IPS-11a (cell line): ENCODE measurements around the gene LUZP4.
"Not testable (repeated sequence)": the region's sequence is repeated elsewhere in the genome, so short reads cannot be mapped to it uniquely, and the experiment has no call there.

Experiments used
- H3K4me3 ChIP-seq: one replicate; pipeline ENCODE4 v1.5.1; 2013; ENCODE audit warnings: low read depth, low read length, control low read depth

LUZP4 gene, protein sequence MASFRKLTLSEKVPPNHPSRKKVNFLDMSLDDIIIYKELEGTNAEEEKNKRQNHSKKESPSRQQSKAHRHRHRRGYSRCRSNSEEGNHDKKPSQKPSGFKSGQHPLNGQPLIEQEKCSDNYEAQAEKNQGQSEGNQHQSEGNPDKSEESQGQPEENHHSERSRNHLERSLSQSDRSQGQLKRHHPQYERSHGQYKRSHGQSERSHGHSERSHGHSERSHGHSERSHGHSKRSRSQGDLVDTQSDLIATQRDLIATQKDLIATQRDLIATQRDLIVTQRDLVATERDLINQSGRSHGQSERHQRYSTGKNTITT

DNA sequence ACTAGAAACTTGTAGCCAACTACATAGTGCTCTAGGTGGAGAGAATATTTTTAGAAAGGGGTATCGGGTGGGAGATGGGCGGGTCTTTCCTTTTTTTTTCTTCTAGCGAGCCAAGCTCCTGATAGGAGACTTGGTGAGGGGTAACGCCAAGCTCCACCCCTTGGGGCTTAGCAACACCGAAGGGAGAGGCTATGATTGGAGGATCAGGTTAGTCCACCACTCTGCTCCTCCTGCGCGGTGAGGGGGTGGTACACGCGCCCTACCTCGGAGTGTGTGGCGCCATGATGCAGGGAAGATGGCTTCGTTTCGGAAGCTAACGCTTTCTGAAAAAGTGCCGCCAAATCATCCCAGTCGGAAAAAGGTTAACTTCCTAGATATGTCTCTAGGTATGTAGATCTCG is at the start of gene LUZP4:
LUZP4 (plus strand) TSS at position 251 of the 400 bp plus-strand sequence; CDS start at position 296, 45 bp downstream.
- H3K4me3 ChIP-seq: no peak within 1 kb of the TSS

DNA sequence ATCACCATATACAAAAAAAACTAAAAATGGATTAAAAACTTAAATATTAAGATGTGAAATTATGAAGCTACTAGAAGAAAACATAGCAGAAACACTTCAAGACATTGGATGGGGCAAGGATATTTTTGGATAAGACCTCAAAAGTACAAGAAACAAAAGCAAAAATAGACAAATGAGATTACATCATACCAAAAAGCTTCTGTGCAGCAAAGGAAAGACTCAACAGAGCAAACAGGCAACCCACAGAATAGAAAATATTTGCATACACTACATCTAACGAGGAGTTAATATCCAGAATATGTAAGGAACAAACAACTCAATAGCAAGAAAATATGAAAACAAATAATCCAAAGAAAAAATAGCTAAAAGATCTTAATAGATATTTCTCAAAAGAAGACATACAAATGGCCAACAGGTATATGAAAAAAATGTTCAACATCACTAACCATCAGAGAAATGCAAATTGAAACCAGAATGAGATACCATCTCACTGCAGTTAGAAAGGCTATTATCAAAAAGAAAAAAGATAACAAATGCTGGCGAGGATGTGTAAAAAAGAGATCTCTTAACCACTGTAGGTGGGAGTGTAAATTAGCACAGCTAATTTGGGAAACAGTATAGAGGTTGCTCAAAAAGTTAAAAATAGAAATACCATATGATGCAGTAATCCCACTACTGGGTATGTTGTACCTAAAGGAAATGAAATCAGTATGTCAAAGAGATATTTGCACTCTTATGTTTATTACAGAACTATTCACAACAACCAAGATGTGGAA is 37.9 kb upstream of the LUZP4 start:
- no peak overlapping the region for H3K4me3 ChIP-seq

DNA sequence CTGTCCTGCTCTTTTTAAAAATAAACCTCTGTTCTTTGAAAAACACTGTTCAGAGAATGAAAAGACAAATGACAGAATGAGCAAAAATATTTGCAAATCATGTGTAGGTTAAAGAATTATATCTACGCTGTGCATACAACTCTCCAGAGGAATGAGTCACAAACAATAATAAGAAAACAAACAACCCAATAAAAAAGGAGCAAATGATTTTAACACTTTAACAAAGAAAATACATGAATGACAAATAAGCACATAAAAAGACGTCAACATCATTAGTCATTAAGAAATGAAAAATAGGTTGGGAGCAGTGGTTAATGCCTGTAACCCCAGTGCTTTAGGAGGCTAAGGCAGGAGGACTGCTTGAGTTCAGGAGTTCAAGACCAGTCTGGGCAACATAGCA is 34.5 kb upstream of the LUZP4 start:
- H3K4me3 ChIP-seq: no peak overlapping the region

DNA sequence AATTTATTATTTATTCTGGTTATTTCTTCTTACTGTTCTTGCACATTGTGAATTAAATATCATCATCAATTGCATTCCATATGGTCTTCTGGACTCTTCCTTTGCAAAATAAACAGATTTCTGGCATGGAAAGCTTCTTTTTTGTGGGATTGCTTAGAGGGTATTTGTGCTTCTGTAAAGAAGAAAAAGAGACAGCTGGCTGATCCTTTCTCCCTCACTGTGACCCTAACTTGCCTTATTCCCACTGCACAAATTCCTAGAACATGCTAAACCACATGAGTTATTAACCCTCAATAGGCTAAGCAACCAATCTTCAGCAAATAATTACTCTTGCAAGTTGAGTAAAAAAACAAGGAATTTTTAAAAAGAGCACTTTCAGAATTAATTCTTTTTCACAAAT is 31.8 kb upstream of the LUZP4 start:
- no peak overlapping the region for H3K4me3 ChIP-seq

DNA sequence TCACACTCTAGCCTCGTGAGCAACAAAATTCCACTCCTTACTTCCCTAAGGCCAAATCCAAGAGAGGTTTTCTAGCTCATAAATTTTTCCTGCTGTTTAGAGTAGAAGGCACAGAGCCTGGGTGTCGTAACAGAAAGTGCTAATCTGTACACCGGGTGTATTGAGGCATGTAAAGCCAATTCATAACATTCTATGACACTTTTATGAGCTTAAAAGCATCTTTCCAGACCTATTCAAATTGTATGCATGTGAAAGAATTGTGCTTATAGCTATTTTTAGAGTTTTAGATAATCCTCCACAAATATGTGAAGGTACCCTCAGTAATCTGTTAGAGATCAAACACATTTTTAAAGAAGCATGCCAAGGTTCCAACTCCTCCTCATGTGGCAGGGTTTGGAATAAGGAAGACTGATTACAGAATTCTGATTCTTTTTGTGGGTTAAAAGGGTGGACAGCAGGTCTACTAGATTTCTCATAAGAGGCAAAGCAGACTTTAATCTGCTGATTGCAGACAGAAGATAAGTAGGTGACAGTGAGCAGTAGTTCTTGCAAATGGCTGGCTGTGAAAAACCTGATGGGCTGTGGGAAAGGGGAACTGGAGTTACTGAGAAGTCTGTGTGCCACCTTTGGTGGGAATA is 30.2 kb upstream of the LUZP4 start:
- H3K4me3 ChIP-seq: no peak overlapping the region

DNA sequence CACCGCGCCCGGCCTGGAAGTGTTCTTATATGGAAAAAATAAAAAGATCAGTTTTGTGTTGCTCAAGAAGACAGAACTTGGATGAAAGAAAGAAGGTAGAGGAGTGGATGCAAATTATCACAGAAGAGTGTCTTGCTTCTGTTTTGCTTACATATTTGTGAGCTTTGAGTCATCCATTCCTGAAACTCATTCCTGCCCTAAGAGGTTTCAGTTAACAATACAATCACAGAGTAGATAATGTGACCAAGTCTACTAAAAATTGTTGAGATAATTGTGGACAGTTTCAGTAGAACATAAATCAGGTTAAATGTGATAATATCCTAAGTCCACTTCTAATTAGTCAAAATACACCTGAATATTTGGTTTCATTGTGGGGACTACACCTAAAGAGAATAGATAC is 29.2 kb upstream of the LUZP4 start:
- H3K4me3 ChIP-seq: no peak overlapping the region

DNA sequence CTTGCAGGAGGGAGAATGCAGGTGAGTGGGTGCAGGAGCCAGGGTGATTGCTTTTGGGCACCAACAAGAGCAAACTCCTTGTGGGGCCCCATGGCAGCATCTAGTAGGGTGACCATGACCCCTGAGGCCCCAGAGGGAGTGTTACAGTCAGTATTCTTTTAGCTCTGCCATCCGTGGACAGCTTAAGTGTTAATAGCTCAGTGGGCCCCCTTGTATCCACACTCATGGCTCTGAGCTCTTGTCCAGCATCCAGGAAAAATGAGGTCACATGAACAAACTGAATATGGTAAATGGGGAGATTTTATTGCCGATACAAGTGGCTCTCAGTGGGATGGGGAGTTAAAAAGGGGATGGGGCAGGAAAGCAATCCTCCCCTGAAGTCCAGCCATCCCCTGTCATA is 28.4 kb upstream of the LUZP4 start:
- no peak overlapping the region for H3K4me3 ChIP-seq

DNA sequence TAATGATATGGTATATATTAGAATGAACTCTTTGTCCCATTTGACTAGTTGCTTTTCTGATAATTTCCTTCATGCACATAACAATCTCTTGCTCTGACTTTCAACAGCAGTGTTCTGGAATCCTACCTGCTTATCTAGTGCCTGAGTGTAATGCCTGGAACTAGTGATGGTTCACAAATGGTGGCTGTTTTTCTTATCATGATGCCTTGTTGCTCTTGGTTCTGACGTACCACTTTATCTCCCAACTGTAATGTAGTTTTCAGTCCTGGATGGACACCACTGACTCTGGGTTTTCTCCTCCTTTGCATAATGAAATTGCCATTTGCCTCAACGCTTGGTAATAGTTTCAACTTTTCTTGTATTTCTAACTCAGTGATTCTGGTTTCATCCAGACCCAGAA is 25.5 kb upstream of the LUZP4 start:
- no peak overlapping the region for H3K4me3 ChIP-seq

DNA sequence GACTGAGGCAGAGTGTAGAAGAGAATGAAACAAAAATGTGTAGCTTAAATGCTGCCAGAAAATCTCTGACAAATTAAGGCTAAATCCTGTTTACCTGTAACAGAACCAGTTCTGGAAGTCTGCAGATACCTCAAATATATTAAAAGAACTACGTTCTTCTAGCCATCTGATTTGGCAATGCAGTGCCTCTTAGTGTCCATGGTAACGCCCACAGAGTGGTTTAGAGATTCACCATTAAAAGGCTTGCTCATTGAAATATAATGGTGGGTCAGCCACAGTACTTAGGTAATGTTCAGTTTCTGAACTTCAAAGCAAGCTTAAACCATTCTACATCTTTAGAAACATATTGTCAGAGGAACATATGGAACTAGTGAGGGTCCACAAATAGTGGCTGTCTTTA is 23.2 kb upstream of the LUZP4 start:
- no peak overlapping the region for H3K4me3 ChIP-seq

DNA sequence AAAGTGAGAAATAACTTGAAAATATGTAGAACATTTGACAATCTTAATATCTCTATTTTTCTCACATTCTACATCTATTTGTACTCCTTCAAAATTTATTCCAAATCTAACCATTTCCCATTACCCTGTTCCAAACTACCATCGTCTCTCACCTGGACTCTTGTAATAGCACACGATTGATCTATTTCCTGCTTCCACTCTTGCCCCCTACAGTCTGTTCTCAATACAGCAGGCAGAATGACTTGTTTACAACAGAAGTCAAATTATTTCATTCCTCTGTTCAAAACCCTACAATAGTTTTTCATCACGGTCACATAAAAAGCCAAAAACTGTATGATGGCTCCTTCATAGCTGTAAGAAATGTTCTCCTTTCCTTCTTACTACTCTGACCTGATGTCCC is 21.1 kb upstream of the LUZP4 start:
- H3K4me3 ChIP-seq: no peak overlapping the region

DNA sequence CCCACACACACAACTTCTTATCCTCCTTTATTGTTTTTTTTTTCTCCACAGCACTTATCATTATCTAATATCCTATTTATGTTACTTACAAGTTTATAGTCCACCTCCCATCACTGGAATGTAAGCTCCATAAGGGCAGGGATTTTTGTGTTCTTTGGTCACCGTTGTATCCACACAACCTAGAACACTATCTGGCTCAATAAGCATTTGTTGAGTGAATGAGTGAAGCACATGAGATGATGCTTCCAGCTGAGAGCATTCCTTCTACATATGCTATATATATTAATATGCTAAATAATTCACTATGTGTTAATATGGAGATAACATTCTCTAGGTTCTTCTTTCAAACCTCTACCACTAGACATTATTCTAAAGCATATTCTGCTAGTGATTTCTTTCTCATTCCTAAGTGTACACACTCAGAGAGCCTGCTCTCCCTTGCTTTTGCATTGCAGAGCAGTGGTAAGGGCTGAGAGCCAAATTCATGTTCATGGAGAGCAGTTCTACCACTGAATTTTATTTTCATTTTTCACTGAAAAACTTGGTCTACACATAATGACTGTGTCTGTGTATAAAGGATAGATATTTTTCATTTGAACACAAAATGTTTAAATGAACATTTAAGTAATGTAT is 20.3 kb upstream of the LUZP4 start:
- no peak overlapping the region for H3K4me3 ChIP-seq

DNA sequence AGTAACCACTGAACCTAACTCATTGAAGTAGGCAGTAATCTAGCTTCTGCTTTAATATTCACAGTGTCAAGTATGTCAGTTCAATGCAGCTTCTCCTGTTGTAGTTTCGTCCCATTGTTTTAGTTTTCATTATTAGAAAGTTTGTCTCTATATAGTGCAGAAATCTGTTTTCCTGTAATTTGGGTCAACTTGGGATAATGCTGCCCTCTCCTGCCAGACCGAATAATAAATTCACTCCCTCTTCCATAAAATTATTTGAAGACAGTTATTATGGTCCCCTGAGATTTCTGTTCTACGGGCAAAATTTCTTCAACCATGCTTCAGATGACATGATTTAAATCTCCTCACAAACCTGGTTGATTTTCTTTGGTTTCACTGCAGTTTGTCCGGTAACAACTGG is 4.6 kb upstream of the LUZP4 start:
- no peak overlapping the region for H3K4me3 ChIP-seq

DNA sequence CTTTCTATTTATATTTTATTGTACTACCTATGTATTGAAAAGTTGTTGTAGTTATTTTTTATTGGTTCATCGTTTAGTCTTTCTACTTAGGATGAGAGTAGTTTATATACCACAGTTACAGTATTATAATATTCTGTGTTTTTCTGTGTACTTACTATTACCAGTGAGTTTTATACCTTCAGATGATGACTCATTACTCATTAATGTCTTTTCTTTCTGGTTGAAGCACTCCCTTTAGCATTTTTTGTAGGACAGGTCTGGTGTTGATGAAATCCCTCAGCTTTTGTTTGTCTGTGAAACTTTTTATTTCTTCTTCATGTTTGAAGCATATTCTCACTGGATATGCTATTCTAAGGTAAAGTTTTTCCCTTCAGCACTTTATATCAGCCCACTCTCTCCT is 7.7 kb downstream of the LUZP4 start:
- no peak overlapping the region for H3K4me3 ChIP-seq

DNA sequence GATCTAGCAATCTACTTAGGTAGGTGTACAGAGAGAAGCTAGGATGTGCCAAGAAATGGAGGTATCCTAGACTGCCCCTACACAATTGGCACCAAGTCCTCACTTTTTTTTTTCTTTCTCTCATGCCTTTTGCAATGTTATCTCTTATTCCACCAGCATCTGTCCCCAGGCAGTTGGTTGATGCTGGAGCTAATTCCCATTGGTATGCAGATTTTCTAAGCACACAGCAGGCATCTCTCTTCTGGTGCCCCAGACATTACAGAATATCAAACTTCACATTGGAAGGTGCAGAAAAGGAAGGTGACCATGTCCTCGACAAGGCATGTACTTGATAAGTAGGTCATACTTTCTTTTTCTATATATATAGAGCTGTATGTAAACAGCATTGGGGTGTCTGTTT is 21.6 kb downstream of the LUZP4 start:
- no peak overlapping the region for H3K4me3 ChIP-seq

DNA sequence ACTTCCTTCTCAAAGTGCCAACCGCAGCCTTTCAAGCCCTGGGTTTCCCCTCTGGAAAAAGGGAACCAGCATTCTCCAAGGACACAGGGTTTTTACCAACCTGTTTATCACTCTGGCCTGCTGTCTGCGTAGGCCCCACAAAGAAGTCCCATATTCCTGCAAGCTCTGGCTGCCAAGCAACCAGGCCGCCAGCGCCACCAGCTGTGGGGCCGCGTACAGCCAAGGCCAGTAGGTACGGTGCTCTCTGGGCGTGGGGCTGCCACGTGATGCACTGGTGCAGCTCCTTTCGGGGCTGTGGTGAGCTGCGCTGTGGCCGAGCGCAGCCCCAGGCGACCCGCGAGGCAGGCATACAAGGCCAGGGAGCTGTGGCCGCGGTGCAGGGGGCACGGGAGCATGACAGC is 22.1 kb downstream of the LUZP4 start:
- H3K4me3 ChIP-seq: no peak overlapping the region

DNA sequence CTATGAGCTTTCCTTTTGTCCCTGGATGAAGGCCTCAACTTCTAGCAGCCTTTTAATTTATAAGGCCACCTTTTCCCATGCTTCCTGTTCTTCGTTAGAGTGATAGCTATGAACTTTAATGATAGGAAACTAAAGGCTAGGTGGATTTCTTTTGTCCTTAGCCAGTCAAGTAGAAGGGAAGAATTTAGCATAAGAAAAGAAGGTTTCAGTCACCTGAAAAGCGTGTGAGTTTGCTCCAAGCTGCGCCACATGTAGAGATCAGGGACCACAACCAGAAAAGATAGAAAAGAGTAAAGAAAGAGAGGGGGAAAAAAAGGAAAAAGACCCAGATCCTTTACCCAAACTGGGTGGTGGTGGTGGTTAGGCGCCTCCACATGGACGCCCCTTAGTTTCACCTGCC is 28.6 kb downstream of the LUZP4 start:
- H3K4me3 ChIP-seq: no peak overlapping the region

DNA sequence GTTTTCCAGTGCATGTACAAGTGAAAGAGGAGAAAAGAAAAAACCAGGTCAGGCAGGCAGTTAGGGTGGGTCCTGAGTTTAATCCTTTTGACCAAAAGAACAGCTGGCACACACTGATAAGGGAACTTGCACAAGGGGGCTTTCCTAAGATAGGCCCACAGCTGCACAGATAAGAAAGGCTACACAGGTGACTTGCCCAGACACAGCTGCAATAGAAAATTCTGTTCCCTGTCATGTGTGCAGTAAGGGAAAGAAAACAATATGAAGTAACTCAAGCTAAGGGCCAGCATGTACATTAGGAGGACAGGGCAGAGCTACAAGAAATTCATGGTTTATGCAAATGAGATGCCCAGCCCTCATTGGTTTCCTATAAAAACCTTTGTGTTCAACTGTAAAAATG is 32.9 kb downstream of the LUZP4 start:
- no peak overlapping the region for H3K4me3 ChIP-seq

DNA sequence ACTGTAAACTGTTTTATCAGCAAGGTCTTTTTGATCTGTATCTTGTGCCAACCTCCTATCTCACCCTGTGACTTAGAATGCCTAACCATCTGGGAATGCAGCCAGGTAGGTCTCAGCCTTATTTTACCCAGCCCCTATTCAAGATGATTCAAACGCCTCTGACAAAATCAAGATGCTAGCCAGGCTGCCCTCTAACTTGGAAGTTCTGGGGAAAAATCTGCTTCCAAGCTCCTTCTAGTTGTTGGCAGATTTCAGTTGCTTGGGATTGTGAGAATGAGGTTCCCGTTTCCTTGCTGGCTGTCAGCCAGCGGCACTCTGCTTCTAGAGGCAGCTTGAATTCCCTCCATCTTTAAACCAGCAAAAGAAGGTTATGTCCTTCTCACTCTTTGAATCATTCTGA is 34.7 kb downstream of the LUZP4 start:
- no peak overlapping the region for H3K4me3 ChIP-seq

DNA sequence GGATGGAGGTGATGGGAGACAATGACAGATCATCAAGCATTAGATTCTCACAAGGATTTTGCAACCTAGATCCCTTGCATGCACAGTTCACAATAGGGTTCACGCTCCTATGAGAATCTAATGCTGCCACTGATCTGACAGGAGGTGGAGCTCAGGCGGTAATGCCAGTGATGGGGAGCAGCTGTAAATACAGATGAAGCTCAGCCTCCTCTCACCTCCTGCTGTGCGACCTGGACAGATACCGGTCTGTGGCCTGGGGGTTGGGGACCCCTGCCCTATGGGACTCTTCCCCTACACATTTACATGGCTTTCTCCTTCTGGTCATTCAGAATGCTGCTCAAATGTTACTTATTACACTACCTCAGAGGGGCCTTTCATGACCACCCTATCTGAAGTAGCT is 39.8 kb downstream of the LUZP4 start:
- not testable (repeated sequence) for H3K4me3 ChIP-seq

DNA sequence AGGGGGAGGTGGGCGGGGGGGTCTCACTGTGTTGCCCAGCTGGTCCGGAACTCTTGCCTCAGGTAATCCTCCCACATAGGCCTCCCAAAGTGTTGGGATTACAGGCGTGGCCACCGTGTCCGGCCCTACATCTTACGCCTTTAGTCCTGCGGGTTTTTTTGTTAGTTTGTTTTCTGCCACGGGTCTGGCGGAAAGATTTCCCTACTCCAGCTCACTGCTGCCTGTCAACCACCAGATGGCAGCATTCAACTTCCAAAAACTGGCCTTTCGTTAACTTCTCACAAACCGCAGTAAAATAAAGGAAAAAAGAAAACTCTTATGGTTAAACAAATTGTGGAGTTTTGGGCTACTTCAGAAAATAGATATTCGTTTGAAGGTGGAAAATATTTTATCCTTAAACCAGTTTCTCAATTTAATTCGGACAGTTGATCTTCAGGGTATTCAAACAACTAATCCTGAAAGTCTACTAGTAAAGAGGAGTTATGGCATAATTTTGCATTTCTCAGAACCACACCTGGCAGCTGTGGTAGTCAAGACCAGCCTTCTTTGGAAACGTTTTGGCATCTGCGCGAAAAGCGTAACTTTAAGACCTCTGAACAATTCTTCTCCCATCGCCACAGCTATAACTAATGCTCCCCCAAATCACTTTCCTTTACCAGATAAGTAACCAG is 41.1 kb downstream of the LUZP4 start:
- no peak overlapping the region for H3K4me3 ChIP-seq

DNA sequence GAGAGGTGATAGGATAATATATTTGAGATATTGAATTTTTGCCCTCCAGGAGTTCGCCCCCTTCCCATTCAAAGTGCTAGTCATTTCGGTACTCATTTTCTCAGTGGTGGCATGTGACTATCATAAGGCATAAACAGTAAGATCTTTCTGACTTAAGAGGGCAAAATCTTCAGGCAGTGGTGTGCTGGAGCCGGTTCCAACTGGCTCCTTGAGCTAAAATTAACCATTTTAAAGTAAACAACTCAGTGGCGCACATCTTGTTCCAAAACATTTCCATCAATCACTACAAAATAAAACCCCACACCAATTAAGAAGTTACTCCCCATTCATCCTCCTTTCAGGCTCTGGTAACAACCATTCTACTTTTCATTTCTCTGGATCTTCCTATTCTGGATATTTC is 43.3 kb downstream of the LUZP4 start:
- H3K4me3 ChIP-seq: no peak overlapping the region
